Natural killer cell (primary cell): ENCODE measurements around the gene NOS1AP. TPM values are rescaled to one million over a fixed set of nuclear protein-coding genes. Genes with fewer than 3 reads are reported as not detected.
"Not testable (repeated sequence)": the region's sequence is repeated elsewhere in the genome, so short reads cannot be mapped to it uniquely, and the experiment has no call there.

Source experiments
- ATAC-seq, 3 donors: fragments of 150-1000 bp in 2 of 3; fragments of 200-7000 bp in 1 of 3; cut with Tn5 transposase; 1 replicate in 1 of 3; 2 replicates in 2 of 3; pipeline ENCODE4 v1.10.0; 2021; ENCODE audit warnings: mild to moderate bottlenecking in 2 of 3, moderate library complexity in 2 of 3
- DNase-seq, 2 donors: peaks; one replicate each; pipeline versions ENCODE4 v3.0.0 to v3.0.0-alpha.2; 2013 to 2021; ENCODE audit warnings: mixed read lengths in 1 of 2
- H3K27ac ChIP-seq: one replicate; pipeline ENCODE4 v1.5.1; 2013; ENCODE audit warnings: mild to moderate bottlenecking, low read length
- H3K27me3 ChIP-seq: one replicate; pipeline ENCODE4 v1.6.1; 2013; ENCODE audit warnings: low read length; ENCODE audit not compliant: control insufficient read depth, insufficient read depth
- H3K36me3 ChIP-seq: one replicate; pipeline ENCODE4 v1.6.1; 2013; ENCODE audit warnings: low read length; ENCODE audit not compliant: control insufficient read depth, insufficient read depth
- H3K4me1 ChIP-seq: one replicate; pipeline ENCODE4 v1.6.1; 2013; ENCODE audit warnings: low read length; ENCODE audit not compliant: control insufficient read depth, insufficient read depth
- H3K4me3 ChIP-seq: one replicate; pipeline ENCODE4 v1.5.1; 2013; ENCODE audit warnings: low read length
- H3K9me3 ChIP-seq: one replicate; pipeline ENCODE4 v1.6.1; 2013; ENCODE audit warnings: low read length; ENCODE audit not compliant: control insufficient read depth, insufficient read depth
- H3K27ac Mint-ChIP-seq, 2 donors: one replicate each; pipeline ENCODE4 v1.8.0; 2022; ENCODE audit warnings: mild to moderate bottlenecking in 2 of 2, mixed read lengths in 2 of 2, moderate library complexity in 1 of 2
- H3K27me3 Mint-ChIP-seq, 2 donors: one replicate each; pipeline ENCODE4 v1.8.0; 2022; ENCODE audit warnings: low read depth in 2 of 2, mixed read lengths in 2 of 2
- H3K36me3 Mint-ChIP-seq: one replicate; pipeline ENCODE4 v1.8.0; 2022; ENCODE audit warnings: mixed read lengths
- H3K4me1 Mint-ChIP-seq, 2 donors: one replicate each; pipeline ENCODE4 v1.8.0; 2022; ENCODE audit warnings: mixed read lengths in 2 of 2
- H3K4me3 Mint-ChIP-seq: one replicate; pipeline ENCODE4 v1.8.0; 2022; ENCODE audit warnings: mild to moderate bottlenecking, moderate library complexity, mixed read lengths
- H3K9me3 Mint-ChIP-seq, 2 donors: one replicate each; pipeline ENCODE4 v1.8.0; 2022; ENCODE audit warnings: mixed read lengths in 2 of 2
- CTCF ChIP-seq: fragments of 200-600 bp; IDR thresholded peaks from one replicate; pipeline ENCODE4 v1.8.0; 2022; ENCODE audit warnings: antibody characterized with exemption
- whole genome bisulfite sequencing: methylation state at CpG from one replicate; pipeline ENCODE4 v1.1.7; 2013; ENCODE audit warnings: missing lambda C conversion rate; ENCODE audit not compliant: insufficient coverage; 5-methylcytosine and 5-hydroxymethylcytosine counted together
- intact Hi-C: fragments of 100-400 bp; cut with micrococcal nuclease; formaldehyde crosslinking; loops from one replicate; pipeline ENCODE4 v1.14.2; 2022
- total RNA-seq, 4 donors: library from RNA; stranded (reverse); fragments of 120-200 nt in 1 of 4; gene quantifications; one replicate each; pipeline versions ENCODE4 v1.2.3 to v1.2.4, GENCODE V29; 2013 to 2022

NOS1AP gene
- total RNA-seq, 3 donors from 2014 or later (not counting 1 experiment from before 2014, with no cell fraction given): 0.09 to 0.20 TPM; not detected in 1

DNA sequence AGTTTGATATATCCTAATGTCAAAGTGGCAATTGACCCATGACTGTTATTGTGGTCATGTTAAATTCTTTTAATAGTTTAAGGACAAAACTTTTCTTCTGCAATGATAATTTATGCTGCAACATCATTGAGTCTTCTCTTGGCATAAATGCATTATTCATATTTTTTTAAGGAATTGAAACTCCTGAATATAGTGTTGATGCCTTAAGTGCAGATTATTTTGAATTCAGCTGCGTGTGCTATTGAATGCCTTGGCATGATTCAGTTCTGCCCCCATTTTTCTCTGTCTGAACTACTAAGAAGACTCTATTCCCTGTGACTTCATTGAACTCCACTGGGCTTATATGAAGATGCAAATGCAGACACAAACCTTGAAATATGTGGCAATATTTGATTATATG is 22.6 kb upstream of the NOS1AP start:
- Mint-ChIP-seq H3K27me3 (peaks cover 4 to 27% of the 10 kb centered on the region in 2 donors), H3K36me3 (no peaks in the 10 kb centered on the region), H3K27ac (no peak overlapping the region), H3K9me3 (no peaks in the 10 kb centered on the region), H3K4me3 (no peak overlapping the region), H3K4me1 (no peaks in the 10 kb centered on the region)
- Histone ChIP-seq H3K27me3 (no peaks in the 10 kb centered on the region), H3K4me1 (no peaks in the 10 kb centered on the region), H3K27ac (no peak overlapping the region), H3K36me3 (no peaks in the 10 kb centered on the region), H3K4me3 (no peak overlapping the region), H3K9me3 (no peaks in the 10 kb centered on the region)
- 88% methylated on average over 1 of the region's 1 CpG for WGBS
- no peak for DNase-seq
- ATAC-seq: no peak
- no peak for TF ChIP-seq CTCF
- intact Hi-C loops: no loop called here

- not testable (repeated sequence) for H3K36me3 ChIP-seq, H3K27me3 ChIP-seq, H3K4me3 Mint-ChIP-seq, H3K4me1 Mint-ChIP-seq, H3K4me3 ChIP-seq, H3K36me3 Mint-ChIP-seq, H3K4me1 ChIP-seq, ATAC-seq, H3K27ac Mint-ChIP-seq, DNase-seq, H3K9me3 Mint-ChIP-seq, H3K9me3 ChIP-seq, H3K27ac ChIP-seq
- H3K27me3 Mint-ChIP-seq: peaks cover 0 to 11% of the 10 kb centered on the region in 2 donors
- intact Hi-C loops: loop anchor here (10.0 kb wide), 1 partner anchor 1261 kb away; no protein-coding TSS in a partner anchor
- WGBS: 93% methylated on average over 3 of the region's 3 CpGs
Measured at GRCh38 chr1:162053949-162054348, 15.5 kb upstream of the NOS1AP start.

DNA sequence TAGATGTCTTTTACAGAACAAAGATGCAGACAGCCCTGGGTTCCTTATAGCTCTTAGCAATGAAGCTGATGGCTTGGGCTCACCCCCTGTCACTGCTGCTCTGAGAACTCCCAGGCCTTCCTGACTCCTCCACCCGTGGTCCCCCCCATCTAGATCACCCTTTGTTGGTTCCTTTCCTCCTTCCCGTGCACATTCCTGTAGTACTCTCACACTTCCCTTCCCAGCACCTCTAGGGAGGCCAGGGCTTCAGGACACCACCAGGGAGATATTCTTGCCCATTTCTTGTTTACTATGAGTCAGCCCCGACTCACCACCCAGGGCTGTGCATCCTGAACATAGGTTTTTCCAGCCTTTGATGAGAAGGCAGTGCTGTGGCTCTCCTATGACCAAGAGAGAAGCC is 14.4 kb upstream of the NOS1AP start:
- Mint-ChIP-seq H3K9me3 (no peaks in the 10 kb centered on the region), H3K36me3 (no peaks in the 10 kb centered on the region), H3K4me1 (no peaks in the 10 kb centered on the region), H3K27me3 (peaks cover 0 to 8% of the 10 kb centered on the region in 2 donors), H3K27ac (no peak overlapping the region), H3K4me3 (no peak overlapping the region)
- TF ChIP-seq CTCF: no peak
- DNase-seq: no peak
- intact Hi-C loops: loop anchor here (10.0 kb wide), 1 partner anchor 1260 kb away; no protein-coding TSS in a partner anchor
- Histone ChIP-seq H3K27ac (no peak overlapping the region), H3K9me3 (no peaks in the 10 kb centered on the region), H3K4me1 (no peaks in the 10 kb centered on the region), H3K27me3 (no peaks in the 10 kb centered on the region), H3K36me3 (no peaks in the 10 kb centered on the region), H3K4me3 (no peak overlapping the region)
- no peak for ATAC-seq
- 85% methylated on average over 3 of the region's 3 CpGs for WGBS

GRCh38 chr1:162056043-162056442 is 13.4 kb upstream of the NOS1AP start:
- Mint-ChIP-seq H3K27ac (no peak overlapping the region), H3K4me1 (no peaks in the 10 kb centered on the region), H3K27me3 (peaks cover 0 to 11% of the 10 kb centered on the region in 2 donors), H3K4me3 (no peak overlapping the region), H3K9me3 (no peaks in the 10 kb centered on the region), H3K36me3 (no peaks in the 10 kb centered on the region)
- 31% methylated on average over 3 of the region's 3 CpGs for WGBS
- no peak overlapping the region for H3K27ac ChIP-seq
- H3K27me3 ChIP-seq: no peaks in the 10 kb centered on the region
- no peaks in the 10 kb centered on the region for H3K36me3 ChIP-seq
- H3K9me3 ChIP-seq: no peaks in the 10 kb centered on the region
- intact Hi-C loops: loop anchor here (1.0 to 10.0 kb wide), 4 partner anchors 220 to 1259 kb away; no protein-coding TSS in a partner anchor
- DNase-seq (peak; percentile 26 to 69), ATAC-seq (peak; percentile 76 to 93 (median 90))
- H3K4me3 ChIP-seq: no peak overlapping the region
- TF ChIP-seq CTCF: peak; percentile 75
- no peaks in the 10 kb centered on the region for H3K4me1 ChIP-seq
